AG10803 (cell line): ENCODE data around the gene TCAP.

Source experiments
- DNase-seq: peaks from one replicate; pipeline ENCODE4 v3.0.0; 2010; ENCODE audit warnings: low read depth
- H3K4me3 ChIP-seq: 2 replicates; pipeline ENCODE4 v1.5.1; 2011; ENCODE audit warnings: mild to moderate bottlenecking, low read length, control low read depth
- TF ChIP-seq, protein P1 (sequence below): conservative IDR thresholded peaks from 2 replicates; pipeline ENCODE4 v1.5.1; 2011; ENCODE audit warnings: mild to moderate bottlenecking, low read length, control low read depth, inconsistent platforms

Gene TCAP

DNA sequence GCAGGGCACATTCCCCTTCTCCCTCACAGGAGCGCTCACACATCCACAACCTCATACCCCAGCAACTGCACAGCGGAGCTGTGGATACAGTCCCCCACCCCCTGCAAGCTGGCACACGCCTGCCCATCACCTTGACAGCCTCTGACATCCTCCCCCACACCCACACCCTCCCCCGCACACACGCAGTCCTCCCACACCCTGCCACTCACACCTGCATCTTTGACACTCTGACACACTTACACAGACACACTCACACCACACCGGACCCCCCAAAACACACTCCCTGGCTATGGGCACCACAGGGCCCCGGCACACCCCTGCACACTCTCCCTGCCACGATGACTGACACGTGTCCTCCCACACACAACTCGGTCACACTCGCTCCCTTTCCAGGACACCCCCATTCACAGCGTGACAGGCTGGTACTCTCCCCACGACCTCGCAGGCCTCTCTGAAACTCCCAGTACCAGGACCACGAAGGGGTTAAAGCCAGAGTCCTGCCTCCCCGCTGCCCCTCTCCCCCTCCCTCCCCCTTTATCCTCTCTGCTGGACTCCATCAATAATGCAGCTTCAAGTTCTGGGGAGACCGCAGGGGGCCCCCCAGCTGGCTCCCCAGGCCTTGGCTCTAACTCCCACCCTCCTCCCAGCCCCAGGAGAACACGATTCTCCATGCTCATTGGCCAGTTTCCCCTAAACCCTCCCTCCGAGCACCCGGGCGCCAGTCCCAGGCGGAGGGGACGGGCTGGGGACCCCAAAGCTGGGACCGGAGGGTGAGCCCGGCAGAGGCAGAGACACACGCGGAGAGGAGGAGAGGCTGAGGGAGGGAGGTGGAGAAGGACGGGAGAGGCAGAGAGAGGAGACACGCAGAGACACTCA, 38.7 kb upstream of the TCAP start, which contains the start of gene PPP1R1B:
PPP1R1B (plus strand) TSS at position 782 of the 876 bp plus-strand sequence. CDS start 441 bp downstream, outside the sequence.
- H3K4me3 ChIP-seq, result no peak within 1 kb of the TSS
- DNase-seq, result no peak
- TF ChIP-seq, protein P1, sequence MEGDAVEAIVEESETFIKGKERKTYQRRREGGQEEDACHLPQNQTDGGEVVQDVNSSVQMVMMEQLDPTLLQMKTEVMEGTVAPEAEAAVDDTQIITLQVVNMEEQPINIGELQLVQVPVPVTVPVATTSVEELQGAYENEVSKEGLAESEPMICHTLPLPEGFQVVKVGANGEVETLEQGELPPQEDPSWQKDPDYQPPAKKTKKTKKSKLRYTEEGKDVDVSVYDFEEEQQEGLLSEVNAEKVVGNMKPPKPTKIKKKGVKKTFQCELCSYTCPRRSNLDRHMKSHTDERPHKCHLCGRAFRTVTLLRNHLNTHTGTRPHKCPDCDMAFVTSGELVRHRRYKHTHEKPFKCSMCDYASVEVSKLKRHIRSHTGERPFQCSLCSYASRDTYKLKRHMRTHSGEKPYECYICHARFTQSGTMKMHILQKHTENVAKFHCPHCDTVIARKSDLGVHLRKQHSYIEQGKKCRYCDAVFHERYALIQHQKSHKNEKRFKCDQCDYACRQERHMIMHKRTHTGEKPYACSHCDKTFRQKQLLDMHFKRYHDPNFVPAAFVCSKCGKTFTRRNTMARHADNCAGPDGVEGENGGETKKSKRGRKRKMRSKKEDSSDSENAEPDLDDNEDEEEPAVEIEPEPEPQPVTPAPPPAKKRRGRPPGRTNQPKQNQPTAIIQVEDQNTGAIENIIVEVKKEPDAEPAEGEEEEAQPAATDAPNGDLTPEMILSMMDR, result no peak

DNA sequence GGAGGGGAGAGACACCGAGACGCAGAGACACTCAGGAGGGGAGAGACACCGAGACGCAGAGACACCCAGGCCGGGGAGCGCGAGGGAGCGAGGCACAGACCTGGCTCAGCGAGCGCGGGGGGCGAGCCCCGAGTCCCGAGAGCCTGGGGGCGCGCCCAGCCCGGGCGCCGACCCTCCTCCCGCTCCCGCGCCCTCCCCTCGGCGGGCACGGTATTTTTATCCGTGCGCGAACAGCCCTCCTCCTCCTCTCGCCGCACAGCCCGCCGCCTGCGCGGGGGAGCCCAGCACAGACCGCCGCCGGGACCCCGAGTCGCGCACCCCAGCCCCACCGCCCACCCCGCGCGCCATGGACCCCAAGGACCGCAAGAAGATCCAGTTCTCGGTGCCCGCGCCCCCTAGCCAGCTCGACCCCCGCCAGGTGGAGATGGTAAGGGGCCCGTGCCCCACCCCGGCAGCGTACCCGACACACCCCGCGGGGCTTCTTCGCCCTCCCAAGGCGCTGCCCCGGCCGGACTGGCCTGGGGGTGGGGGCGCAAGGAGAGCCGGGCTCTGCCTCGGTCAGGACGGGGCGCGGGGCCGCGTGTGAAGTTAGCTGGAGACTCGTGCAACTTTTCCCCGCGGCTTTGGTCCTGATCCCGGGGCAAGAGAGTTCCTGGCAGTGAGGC, 38.0 kb upstream of the TCAP start:
- H3K4me3 ChIP-seq, result no peak overlapping the region
- TF ChIP-seq, protein P1, result no peak
- DNase-seq, result no peak

DNA sequence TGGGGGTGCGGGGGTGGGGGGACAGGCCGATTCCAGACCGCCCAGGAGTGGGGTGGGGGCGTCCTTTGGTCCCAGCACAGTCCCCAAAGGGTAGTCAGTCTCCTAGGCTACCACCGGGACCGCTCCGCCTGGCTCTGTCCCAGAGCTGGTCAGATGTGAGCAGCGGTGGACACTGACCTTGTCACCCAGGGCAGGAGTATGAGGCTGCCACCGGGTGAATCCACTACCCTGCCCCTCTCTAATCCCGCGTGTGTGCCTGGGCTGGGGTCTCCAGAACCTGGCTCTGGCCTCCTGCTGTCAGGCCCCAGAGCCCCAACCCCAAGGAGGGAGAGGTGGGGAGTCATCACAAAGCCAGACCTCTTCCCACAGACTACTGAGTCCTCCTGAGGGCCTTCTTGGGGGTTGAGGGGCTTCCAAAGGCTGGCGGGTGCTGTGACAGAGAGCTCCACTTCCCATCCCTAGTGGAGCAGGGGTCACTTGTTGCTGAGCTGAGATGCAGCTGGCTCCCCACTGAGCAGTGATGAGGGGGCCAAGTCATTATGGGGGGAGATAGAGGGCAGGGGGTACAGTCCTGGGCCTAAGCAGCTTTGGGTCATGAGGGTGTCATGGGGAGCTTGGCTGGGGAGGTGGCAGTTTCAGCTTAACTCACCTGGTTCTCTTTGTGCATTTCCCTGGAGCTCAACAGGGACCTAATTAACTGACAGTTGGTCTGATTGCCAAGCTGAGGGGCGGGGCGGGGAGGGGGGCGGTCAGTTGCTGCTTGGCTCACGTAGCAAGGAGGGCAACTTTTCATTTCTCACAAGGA, 37.2 kb upstream of the TCAP start:
- no peak for DNase-seq
- no peak overlapping the region for H3K4me3 ChIP-seq
- TF ChIP-seq, protein P1, result no peak

DNA sequence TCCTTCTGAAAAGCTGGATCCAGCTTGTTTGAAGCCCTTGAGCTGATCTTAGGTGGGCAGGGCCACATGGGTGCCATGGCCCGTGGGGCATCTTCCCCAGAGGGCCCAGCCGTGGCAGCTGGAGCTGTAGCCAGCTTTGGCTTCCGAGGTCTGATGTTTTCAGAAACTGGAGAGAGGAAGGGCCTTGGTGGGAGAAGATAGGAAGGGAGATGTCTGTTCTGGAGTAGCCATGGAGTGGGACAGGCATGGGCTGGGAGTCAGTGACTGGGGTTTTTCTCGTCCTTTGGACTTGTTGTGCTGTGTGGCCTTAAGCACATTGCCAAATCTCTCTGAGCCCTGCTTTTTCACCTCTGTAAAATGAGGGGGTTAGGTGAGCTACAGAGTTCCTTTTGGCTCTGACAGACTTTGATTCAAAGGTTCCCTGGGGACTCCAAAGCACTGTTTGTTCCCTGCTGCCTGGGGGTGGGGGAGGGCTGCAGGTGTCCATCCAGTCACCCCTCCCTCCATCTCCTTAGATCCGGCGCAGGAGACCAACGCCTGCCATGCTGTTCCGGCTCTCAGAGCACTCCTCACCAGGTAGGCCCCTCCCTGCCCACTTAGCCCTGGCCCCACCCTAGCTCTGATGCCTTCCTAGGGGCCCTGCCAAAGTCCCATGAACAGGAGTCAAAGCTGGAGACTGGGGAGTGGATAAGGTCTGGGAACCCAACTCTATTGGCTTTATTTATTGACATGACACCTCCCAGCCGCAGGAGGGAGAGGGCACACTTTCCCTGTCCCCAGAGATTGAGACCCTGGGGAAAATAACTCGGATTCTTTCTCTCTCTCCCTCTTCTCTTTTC, 36.3 kb upstream of the TCAP start:
- TF ChIP-seq, protein P1, result no peak
- H3K4me3 ChIP-seq, result no peak overlapping the region
- DNase-seq, result no peak

DNA sequence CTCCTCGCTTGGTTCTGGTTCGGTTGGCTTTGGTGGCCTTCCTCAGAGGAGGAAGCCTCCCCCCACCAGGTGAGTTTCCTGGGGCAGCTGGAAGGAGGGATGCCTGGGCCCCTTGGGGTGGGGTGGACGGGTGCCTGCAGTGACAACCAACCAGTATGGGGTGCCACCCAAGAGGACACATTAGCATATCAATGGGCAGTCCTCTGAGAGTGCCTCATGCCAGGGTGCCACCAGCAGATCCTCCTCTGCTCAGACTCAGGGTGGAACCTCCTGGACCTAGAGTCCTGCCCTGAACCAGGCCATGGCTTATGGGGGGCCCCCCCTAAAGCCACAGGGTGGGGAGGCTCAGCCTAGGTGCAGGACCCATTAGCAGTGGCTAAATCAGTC, 35.7 kb upstream of the TCAP start:
- no peak overlapping the region for H3K4me3 ChIP-seq
- no peak for DNase-seq
- TF ChIP-seq, protein P1, result no peak

DNA sequence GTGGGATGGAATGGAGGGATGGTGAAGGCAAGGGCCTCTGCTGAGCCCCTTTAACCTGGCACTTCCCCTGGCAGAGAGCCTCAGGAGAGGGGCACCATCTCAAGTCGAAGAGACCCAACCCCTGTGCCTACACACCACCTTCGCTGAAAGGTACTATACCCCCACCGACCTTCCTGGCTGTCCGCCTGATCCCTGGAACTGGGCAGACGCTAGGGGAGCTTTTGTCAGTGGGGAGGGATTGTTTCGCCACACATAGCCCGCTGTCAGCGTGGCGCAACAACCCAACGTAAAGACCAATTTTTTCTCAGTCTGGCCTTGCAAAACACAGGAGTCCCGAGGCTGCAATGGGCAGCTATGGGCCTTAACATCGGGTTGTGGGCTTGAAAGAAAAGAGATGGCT, 35.3 kb upstream of the TCAP start:
- TF ChIP-seq, protein P1, result no peak
- no peak overlapping the region for H3K4me3 ChIP-seq
- no peak for DNase-seq
